RPMI8226 (cell line): ENCODE measurements around the gene TMEM101.
A peak's percentile ranks its signal among the peaks of the same experiment; 100 is the strongest.
"Not testable (repeated sequence)": the region's sequence is repeated elsewhere in the genome, so short reads cannot be mapped to it uniquely, and the experiment has no call there.

ENCODE experiments used
- DNase-seq: peaks from one replicate; pipeline ENCODE4 v3.0.0-alpha.2; 2015

Gene TMEM101

DNA sequence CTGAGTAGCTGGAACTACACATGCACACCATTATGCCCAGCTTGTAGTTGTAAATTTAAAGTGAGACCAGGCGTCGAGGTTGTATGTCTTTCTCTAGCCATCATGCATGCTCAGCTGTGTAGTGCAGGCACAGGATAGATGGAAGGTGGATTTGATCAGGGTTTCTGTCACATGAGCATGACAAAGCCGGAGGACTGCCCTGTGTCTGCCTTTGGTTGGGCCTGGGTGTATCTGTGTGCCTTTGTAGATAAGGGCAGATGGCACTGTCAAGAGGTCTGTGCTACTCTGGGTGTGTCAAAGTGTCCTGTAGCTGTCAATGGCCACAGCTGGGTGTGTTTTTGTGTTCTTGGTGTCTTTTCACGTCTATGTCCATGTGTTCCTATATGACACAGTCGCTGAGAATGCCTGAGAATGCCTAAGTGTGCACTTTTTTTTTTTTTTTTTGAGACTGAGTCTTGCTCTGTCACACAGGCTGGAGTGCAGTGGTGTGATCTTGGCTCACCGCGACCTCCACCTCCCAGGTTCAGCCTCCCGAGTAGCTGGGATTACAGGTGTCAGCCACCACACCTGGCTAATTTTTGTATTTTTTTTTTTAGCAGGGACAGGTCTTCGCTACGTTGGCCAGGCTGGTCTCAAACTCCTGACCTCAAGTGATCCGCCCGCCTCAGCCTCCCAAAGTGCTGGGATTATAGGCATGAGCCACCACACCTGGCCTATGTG is 14.5 kb downstream of the TMEM101 start:
- no peak for DNase-seq

DNA sequence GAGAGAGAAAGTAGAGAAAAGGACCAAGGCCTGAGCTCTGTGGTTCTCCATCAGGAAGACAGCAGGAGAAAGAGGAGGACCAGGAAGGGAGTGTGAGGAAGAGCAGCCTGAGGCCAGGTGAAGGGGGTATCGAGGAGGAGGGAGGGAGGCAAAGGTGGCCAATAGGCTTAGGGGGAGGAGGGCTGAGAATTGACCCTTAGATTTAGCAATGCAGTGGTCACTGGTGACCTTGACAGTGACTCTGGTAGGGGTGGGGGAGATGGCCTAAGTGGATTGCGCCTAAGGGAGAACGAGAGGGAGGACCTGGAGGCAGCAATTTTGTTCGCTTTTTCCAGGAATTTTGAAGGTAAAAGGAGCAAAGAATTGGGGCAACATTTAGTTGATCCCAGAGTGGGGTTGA is 15.7 kb downstream of the TMEM101 start:
- no peak for DNase-seq

DNA sequence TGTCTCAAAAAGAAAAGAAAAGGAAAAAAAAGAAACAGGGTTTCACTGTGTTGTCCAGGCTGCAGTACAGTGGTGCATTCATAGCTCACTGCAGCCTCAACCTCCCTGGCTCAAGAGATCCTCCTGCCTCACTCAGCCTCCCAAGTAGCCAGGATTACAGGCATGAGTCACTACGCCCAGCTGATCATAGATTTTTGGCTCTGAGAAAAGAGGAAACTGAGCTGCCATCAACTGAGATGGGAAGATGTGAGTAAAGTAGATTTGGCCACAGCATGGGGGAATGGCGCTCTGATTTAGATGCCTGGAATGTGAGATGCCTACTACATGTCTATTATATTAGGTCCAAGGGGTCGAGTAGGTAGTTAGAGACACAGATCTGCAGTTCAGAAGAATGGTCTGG is 16.2 kb downstream of the TMEM101 start:
- DNase-seq: no peak

DNA sequence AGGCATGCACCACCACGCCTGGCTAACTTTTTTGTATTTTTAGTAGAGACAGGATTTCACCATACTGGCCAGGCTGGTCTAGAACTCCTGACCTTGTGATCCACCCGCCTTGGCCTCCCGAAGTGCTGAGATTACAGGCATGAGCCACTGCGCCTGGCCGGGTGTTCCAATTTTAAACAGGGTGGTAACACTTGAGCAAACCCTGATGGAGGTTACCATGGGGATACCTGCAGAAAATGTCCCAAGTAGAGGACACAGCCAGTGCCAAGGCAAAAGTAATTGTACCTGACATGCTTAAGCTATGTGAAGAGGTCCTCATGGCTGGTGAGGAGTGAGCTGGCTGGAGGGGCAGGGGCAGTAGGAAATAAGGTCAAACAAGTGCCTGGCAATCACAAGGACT is 17.6 kb downstream of the TMEM101 start:
- DNase-seq: not testable (repeated sequence)

DNA sequence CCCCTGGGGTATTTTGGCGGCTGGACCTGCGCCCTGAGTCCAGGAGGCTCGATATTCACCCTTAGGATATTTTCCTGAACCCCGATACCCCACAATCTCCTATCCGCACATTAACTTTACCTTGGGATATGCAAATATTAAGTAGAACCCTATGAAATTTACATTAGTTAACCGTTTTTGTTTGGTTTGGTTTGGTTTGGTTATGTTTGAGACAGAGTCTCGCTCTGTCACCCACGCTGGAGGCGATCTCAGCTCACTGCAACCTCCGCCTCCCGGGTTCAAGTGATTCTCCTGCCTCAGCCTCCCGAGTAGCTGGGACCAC is 19.7 kb downstream of the TMEM101 start:
- DNase-seq: no peak

DNA sequence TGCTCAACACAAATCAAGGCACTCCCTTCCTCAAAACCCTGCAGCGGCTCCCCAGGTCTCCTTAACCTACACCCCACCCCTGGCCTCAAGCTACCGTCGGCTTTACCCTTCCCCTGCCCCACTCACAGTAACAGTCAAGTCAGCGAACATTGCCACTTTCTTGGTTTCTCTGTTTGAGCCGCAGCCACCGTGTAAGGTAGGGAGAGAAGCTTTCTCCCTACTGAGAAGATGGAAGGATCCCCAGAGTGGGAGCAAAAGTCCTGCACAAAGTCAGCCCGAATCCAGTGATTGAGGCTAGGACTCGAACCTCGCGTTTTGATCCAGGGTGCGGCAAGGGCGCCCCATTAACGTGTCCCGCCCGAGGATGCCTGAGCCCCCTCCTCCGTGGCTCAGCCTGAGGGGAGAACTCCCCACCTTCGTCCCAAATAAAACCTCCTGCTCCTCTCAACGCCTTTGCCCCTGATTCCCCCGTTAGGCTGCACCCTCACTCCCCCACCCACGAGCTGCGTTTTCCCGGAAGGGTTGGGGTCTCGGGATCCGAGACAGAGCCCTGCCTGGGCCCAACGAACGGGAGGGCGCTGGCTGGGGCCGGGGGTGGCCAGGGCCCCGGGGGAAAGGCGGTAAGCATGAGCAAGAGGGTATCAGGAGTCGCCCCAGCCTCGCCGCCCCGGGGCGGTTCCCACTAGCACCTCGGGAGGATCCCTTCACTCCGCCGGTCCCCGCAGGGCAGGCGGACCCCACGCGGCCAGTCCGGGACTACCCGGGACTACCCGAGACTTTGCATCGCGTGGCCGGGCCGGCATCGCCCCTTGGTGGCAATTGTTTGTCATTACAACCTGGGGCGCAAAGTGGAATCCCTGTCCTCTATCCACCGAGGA is 20.3 kb downstream of the TMEM101 start:
- DNase-seq: peak; percentile 71

DNA sequence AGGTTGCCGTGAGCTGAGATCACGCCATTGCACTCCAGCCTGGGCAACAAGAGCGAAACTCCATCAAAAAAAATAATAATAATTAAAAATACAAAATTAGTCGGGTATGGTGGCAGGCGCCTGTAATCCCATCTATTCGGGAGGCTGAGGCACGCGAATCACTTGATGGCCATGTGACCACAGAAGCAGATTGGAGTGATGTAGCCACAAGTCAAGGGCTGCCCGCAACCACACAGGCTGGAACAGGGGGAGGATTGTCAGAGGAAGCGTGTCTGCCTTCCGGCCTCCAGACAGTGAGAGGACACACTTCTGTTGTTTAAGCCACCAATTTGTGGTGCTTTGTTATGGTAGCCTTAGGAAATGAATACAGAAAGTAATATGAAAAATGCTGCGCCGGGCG is 22.1 kb downstream of the TMEM101 start:
- no peak for DNase-seq

DNA sequence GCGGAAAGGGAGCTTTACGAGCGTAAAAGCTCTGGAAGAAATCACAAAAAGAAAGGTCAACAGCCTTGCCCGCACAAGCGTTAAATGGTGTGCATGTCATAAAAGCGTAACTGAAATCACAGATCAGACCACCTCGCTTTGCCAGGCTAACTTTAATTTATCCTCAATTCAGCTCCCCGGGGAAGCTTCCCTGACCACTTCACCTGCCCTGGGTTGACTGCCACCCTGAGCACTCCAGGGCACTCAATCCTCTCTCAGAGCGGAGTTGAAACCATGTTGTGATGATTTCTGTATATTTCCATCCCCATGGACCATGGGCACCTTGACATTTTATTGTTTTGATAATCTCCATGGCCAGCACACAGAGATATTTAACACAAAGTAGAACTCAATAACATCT is 26.5 kb downstream of the TMEM101 start:
- no peak for DNase-seq

DNA sequence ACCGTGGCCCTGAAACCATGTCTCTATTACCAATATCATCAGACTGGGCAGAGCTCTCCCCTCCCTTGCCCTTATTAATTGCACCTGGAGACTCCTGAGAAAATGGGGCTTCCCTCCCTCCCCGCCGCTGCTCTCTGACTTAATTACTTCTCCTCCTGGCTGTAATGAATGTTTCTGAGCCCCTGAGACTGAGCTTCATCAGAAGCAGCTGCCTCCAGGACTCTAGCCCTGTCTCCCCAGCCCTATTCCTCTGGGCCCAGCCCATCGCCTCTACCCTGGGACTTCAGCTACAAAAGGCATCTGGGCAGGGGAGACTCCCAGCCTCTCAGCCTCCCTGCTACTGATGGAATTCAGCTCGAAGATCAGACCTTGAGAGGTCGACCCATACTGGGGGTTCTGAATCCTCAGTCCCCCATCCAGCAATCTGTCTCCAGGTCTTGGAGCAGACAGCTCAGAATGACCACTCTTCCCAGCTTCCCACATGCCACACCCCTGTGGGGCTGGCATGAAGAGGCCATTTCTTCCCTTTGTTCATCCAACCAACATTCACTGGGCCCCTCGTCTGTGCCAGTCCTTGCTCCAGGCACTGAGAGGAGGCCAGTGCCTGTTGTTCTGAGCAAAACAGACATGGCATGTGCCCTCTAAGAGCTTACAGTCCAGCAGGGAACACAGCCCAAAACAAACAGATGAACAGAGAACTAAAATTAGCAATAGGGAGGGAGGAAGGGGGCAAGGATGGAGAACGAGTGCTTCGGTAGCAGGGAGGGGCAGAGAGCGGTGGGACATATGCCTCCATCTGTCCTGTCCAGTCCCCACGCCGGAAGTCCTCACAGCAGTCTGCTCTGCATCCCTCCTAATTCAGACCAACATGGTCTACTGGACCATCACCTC is 27.4 kb downstream of the TMEM101 start:
- no peak for DNase-seq

DNA sequence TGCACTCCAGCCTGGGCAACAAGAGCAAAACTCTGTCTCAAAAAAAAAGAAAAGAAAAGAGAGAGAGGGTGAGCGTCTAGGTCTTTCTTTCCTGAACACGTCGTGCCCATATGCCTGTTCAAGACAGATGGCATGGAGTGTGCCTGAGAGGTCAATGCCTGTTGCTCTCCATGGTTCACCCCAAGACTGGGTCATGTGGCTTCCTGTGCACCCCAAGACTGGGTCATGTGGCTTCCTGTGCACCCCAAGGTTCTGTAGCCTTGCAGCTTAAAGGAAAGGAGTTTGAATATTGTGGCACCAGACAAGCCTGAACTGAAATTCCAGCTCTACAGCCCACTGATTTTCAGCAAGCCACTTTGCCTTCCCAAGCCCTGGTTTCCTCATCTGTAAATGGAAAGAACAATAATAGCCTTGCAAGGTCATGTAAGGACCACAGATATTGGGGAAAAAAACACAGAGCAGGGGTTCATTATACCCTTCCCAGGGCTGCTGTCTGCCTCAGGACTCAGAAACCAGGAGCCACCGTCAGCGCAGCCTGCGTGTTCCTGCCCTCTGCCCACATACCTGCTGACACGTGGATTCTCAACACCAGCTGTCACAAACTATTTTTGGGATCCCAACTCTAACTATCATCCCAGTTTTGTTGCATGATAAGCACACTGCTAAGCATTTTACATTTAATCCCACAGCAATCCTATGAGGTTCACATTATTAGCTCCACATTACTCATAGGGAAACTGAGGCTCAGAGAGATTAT is 28.4 kb downstream of the TMEM101 start:
- peak; percentile 26 for DNase-seq

DNA sequence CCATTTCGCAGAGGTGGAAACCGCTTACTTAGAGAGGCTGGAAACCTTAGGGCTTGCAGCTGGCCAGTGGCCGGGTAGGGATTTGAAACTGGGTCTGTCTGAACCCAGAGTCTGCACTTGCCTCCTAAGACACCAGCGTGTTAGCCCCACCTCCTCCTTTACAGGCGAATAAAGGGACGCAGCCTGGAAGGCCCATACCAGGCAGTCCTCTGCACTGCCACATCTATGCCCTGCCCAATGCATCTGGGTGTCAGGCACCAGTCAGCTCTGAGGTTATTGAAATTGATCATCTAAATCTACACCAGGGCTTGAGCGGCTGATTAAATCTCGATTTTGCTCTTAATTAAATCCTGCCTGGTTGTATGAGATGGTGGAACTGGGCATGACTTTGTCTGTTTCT is 30.2 kb downstream of the TMEM101 start:
- no peak for DNase-seq

DNA sequence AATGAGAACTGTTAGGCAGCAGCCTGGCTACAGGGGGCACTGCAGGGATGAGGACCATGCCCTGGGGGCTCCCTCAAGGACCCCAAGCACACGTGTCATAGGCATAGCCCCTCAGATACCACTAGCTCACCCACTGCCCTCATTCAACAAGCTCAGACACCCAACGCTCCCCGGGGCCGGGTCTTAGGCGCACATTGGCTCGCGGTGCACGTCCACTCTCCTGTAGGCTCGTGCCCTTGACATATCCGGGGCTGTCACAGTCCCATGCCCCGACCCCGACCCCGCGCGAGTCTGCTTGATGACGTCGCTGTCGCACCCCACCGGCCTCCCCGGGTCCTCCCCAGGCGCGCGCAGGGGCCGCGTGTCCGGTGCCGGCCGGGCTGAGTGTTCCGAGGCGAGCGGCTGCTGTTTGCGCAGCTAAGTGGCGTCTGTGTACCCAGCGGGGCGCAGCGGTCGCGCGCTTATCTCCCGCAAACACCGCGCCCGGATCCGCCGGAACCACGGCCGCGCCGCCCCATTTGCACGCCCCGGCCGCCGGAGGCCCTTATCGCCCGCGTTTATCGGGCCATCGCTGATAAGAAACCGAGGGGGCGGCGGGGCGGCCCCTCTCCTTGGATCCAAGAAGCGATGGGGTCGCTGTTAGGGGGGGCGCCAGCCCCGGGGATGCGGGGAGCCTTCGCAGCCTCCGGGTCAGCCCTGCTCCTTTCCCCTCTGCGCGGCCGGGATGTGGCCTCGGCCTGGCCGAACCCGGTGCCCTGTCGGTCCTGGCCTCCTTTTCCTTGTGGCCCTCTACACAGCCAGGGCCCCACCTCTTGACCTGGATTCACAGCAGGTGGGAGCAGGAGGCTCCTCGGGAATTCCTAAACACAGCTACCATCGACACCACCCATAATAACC is 31.0 kb downstream of the TMEM101 start:
- no peak for DNase-seq

DNA sequence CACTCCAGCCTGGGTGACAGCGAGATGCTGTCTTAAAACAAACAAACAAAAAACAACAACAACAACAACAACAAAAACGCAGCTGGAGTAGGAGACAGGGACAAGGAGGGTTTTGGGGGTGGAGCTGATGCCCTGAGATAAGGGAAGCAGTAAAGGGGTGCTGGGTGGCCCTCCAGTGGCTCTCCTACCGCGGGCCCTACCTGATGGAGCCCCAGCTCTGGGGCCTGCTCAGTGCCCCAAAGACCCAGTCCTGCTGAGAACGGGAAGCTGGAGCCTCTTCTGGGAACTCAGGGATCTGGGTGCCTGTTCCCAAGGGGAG is 31.6 kb downstream of the TMEM101 start:
- no peak for DNase-seq

DNA sequence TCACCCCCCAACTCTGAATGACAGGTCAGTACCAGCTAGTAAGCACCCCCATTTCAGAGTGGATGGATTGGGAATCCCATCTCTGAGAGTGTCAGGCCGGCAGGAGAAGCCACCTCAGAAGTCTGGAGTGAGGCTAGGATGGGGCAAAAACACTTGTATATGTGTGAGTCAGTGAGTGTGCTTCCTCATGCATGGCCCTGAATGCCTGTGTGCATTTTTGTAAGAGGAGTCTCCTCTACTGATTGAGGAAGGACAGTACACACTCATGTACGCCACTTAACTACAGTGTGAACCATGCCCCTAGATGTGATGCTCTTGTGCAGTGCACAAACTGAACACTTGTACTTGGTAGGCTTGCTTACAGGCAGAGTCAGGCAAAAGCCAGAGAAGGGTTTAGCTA is 32.6 kb downstream of the TMEM101 start:
- DNase-seq: no peak

DNA sequence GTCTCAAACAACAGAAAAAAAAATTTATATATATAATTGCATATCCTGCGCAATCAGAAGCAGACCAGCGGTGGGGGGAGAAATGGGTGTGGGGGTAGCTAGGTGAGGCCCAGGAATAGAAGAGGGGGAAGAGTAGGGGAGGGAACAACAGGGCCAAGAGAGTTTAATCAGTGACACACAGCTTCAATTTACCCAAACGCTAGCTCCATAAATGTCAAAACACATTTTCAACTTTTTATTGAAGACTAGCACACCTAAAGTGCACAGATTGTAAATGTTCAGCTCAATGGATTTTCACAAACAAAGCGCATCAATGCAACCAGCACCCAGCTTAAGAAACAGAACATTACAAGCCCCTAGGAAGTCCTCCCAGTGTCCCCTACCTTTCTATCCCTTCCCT is 35.1 kb downstream of the TMEM101 start:
- no peak for DNase-seq

DNA sequence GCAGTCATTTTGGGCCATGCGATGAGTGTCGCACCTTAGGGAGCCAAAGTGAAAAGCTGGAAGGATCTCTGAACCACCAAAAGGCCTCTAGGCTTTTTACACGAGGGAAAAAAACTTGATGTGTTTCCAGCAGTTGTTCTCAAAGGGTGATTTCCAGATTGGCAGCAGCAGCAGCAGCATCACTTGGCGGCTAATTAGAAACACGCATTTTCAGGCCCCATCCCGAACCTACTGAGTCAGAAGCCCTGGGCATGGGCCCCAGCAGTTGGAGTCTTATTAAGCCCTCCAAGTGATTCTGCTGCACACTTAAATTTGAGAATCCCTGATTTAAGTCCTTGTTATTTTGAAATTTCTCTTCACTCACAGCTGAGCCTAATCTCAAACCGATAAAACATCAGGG is 35.8 kb downstream of the TMEM101 start:
- no peak for DNase-seq

DNA sequence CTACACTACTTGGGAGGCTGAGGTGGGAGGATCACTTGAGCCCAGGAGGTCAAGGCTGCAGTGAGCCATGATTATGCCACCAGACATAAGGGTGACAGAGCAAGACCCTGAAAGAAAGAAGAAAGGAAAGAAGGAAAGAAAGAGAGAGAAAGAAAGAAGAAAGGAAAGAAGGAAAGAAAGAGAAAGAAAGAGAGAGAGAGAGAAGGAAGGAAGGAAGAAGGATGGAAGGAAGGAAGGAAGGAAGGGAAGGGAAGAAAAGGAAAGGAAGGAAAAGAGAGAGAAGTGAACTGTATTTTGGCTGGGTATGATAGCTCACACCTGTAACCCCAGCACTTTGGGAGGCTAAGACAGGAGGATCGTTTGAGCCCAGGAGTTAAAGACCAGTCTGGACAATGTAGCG is 36.7 kb downstream of the TMEM101 start:
- no peak for DNase-seq

DNA sequence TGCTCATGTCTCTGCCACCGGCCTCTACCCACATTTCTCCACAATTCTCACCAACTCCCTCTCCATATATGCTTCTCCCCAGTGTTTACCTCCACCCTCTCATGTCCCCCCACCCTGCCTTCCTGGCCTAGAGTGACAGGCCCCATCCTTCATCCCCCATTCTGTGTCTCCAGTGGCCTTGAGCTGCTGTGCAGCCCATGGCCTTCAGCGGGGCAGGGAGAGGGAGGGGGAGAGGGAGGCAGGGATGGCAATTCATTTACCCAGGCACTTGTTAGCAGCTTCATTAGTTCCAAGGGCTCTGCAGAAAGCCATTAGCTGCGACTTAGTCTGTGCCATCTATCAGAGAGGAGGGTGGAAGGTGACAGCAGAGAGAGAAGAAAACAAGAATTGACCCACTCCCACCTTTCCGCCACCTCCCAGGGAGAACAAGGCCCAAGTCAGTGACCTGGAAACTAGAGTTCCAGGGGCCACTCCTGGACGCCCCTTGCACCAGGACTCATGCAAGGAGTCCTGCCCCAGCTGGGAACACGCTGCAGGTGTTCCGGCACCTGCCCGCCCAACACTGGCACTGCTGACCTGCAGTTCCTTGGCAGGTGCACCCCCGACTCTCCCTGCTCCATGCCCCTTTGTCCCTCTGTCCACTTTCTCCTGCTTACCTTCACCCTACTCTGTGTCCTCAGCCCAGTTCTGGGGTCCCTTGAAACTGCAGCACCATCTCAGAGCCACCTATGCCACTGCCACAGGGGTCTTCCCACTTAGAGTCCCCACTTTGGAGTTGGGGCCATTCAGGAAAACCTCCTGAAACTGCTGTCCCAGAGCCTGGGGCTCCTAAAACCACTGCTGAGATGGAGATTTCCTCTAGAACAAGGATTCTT is 37.6 kb downstream of the TMEM101 start:
- DNase-seq: no peak

DNA sequence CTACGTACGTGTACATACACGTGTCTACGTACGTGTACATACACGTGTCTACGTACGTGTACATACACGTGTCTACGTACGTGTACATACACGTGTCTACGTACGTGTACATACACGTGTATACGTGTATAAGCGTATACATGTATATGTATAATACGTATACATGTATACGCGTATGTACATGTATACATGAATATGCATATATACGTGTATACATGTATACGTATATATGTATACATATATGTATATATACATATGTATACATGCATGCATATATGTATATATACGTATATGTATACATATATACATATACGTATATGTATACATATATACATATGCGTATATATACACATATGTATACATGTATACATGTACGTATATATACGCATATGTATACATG is 38.9 kb downstream of the TMEM101 start:
- no peak for DNase-seq

DNA sequence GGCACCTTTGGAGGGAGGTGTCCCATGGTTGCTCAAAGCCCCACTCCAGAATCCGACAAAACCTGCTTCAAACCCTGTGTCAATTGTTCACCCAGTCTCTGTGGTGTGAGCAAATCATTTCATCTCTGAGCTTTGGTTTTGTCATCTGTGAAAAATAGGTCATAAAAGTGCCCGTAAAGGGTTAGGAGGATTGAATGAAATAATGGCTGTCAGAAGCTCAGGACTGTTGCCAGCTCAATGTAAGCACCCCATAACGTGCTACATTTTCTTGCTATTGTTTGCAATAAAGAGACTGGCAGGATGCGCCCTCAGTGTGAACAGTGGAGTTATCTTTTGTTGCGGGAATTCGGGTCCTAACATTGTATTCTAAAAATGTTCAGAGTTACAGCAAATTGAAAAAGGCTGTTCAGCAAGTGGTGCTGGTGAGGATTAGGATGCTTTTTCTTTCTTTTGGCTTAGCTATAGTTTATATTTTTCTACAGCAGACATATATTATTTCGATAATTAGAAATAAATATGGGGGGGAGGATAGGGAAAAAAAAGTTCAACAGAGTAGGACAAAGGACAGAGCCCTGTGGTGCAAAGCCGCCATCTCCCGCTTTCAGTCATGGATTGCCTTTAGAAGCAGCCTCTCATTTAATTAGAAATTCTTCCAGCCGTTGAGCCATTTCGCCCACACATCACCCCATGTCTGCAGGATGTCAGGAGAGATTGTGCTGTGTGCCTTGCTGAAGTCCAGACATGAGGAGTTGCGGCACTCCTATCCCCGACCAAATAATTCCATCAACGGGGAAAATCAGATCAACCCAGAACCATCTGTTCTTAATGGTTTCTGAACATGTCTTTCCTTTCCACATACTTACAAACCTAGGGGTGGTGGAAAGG is 40.1 kb downstream of the TMEM101 start:
- DNase-seq: no peak
